IPS-NIHi11 (cell line): ENCODE data around the gene KPNA6.
"Not testable (repeated sequence)": the region's sequence is repeated elsewhere in the genome, so short reads cannot be mapped to it uniquely, and the experiment has no call there.

Experiments
- DNase-seq: peaks from one replicate; pipeline ENCODE4 v3.0.0; 2012; ENCODE audit warnings: mixed read lengths, low spot score

The KPNA6 gene

DNA sequence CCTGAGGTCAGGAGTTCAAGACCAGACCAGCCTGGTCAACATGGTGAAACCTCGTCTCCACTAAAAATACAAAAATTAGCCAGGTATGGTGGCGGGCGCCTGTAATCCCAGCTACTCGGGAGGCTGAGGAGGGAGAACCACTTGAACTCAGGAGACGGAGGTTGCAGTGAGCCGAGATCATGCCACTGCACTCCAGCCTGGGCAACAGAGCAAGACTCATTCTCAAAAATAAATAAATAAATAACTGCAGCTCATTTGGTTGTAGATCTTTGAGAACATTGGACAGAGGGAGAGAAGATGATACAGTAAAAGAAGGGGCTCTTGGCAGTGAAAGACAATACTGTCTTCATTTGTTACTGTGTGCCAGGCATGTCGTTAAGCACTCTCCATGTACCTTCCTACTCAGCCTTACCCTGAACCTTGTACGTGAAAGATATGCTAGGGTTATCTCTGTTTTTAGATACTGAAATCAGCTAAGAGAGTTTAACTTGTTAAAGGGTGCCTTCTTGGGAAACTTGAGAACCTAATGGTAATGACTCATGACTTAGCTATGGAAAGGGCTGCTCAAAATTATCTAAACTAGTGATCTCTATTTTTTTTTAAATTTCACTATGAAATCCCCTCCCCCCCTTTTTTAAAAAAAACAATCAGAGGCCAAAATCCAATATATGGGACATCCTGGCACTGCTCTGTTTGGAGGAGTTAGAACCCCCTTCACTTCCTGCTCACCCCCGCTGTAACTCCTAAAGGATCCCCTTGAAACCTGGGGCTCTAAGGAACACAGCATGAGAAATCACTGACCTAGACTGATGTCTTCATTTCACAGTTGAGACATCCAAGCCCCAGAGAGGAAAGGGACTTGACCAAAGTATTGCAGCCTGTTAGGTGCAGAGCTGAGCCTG lies 6.8 kb upstream of the KPNA6 start:
- DNase-seq: no peak

DNA sequence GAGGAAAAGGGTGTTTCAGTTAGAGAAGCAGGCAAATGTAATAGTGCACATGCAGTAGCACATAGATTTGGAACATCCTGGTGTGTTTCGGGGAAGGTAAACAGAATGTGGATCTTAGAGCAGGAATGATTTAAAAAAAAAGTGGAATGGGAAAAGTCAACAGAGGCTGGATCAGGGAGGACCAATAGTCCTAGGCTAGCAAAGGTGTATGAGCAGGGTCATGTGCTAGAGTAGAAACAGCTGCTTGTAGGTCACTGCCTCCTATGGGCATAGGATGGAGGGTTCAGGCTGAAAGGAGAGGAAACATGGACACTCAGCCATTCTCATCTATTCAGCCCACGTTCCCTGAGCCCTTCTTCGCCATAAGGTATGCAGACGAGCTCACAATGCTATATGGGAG lies 3.7 kb upstream of the KPNA6 start:
- no peak for DNase-seq

DNA sequence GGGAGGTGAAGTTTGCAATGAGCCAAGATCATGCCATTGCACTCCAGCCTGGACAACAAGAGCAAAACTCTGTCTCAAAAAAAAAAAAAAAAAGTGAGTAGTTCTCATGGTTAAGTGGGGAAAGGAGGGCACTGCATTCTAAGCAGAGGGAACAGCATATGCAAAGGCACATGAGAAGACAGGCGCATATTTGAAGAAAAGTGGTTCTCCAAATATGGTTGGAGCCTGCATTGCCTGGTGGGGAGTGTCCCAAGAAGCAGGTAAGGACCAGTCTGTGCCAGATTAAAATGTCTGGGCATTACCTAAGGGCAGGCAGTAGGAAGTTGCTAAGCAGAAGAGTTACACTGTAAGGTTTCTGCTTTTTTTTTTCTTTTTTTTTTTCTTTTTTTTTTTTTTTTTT lies 2.5 kb upstream of the KPNA6 start:
- no peak for DNase-seq

DNA sequence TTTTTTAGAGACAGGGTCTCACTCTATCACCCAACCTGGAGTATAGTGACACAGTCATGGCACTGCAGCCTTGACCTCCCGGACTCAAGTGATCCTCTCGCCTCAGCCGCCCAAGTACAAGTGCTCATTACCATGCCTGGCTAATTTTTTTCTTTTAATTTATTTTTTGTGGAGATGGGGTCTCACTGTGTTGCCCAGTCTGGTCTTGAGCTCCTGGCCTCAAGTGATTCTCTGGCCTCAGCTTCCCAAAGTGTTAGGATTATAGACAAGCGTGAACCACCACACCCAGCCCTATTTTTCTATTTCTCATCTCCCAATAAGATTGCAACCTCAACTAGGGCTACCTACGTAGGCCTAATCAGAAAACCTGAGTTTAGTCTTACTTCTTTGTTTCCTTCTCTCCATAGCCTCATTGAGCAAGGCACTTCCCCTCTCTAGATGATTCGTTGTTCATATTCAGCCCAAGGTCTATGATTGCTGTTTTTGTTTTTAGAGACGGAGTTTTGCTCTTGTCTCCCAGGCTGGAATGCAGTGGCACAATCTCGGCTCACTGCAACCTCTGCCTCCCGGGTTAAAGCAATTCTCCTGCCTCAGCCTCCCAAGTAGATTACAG lies 1.1 kb upstream of the KPNA6 start:
- DNase-seq: no peak

DNA sequence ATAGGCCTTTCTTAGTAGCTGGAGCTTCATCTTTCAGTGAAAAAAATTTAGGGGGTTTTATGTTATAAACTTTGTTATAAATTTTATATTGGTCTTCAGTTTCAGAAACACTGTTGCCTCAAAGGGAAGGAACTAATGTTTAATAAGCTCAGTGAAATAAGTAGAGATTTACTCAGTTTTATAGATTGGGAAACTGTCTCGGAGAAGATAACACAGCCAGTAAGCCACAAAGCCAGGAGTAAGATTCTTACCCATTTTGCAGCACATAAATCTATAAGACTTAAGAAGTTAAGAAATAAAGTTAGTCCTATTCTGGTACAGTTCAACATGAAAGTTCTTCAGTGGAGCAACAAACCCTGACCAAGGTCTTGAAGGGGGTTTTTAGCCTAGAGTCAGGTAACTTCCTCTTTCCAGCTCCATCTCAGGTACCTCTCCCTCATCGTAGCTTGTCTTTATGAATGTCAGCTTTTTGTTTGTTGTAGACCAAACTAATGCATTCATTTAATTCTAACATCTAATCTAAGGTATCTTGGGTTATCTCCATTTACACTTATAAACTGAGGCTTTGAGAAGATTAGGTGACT lies 3.3 kb downstream of the KPNA6 start:
- DNase-seq: no peak

DNA sequence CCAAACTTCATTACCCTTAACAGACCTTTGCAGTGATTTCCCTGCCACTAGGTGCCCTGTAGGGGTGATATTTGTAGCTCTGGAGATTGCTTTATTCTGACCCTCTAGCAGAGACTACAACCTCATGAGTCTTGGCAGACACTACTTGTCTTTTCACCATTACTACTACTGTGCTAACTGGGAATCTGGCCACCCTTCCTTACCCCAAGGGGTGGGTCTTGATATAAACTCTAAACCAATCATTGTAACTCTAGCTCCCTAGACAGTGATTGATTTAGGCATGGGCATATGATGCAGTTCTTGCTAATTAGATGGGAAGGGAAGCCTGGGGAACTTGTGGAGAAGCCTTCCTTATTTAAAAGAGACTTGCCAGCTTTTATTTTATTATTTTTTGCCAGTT lies 3.9 kb downstream of the KPNA6 start:
- DNase-seq: no peak

DNA sequence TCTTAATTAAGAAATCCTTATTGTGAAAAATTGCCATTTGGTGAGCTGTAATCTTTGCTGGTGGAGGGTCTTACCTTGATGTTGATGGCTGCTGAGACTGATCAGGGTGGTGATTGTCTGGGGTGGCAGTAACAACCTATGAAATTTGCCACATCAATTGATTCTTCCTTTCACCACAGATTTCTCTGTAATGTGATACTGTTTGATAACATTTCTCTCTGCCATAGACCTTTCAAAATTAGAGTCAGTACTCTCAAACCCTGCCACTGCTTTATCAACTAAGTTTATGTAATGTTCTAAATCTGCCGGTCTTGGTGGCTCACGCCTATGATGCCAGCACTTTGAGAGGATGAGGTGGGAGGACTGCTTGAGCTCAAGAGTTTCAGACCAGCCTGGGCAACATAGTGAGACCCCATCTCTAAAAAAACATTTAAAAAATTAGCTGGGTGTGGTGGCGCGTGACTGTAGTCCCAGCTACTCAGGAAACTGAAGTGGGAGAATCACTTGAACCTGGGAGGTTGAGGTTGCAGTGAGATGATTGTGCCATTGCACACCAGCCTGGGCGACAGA lies 5.0 kb downstream of the KPNA6 start:
- DNase-seq: no peak

DNA sequence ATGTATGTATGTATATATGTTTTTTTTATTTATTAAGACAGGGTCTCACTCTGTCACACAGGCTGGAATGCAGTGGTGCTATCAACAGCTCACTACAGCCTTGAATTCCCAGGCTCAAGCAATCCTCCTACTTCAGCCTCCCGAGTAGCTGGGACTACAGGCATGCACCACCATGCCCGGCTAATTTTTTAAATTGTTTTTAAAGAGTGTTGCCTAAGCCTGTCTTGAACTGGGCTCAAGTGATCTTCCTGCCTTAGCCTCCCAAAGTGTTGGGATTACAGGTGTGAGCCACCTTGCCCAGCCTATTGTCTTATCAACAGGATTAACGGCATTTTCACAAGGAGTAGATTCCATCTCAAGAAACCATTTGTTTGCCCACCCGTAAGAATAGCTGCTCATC lies 5.6 kb downstream of the KPNA6 start:
- DNase-seq: not testable (repeated sequence)

DNA sequence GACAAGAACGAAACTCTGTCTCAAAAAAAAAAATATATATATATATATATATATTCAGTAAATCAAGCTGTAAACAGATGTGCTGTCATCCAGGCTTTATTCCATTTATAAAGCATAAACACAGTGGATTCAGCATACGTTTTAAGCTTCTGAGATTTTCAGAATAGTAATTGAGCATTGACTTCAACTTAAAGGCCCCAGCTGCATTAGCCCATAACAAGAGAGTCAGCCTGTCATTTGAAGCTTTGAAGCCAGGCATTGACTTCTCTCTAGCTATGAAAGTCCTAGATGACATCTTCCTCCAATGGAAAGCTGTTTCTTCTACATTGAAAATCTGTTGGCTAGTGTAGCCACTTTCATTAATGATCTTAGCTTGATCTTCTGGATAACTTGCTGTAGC lies 6.6 kb downstream of the KPNA6 start:
- DNase-seq: no peak

DNA sequence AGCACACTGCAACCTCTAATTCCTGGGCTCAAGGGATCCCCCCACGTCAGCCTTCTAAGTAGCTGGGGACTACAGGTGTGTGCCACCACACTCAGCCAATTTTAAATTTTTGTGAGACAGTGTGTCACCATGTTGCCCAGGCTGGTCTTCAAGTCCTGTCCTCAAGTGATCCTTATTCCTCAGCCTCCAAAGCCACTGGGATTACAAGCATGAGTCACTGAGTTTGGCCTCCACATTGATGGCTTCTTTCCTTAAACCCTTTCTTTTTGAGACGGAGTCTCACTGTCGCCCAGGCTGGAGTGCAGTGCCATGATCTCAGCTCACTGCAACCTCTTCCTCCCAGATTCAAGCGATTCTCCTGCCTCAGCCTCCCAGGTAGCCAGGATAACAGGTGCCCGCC lies 7.6 kb downstream of the KPNA6 start:
- DNase-seq: no peak

DNA sequence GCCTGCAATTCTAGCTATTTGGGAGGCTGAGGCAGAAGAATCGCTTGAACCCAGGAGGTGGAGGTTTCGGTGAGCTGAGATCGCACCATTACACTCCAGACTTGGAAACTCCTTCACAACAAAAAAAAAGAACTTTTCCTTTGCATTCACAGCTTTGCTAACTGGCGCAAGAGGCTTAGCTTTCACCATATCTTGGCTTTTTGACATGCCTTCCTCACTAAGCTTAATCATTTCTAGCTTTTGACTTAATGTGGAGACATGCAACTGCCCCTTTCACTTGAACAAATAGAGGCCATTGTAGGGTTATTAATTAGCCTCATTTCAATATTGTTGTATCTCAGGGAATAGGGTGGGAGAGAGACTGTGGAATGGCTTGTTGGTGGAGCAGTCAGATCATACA lies 8.7 kb downstream of the KPNA6 start:
- DNase-seq: no peak

DNA sequence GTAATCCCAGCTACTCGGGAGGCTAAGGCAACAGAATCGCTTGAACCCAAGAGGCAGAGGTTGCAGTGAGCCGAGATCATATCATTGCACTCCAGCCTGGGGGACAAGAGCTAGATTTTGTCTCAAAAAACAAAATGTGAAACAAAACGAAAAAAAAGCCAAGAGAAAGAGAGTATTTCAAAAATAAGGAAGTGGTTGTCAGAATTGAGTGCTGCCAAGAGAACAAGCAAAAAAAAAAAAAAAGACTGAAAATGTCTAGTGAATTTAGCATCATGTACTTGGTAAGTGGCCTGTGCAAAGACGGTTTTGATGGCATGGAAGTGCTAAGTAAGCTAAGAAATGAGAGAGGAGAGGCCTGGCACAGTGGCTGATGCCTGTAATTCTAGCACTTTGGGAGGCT lies 14.3 kb downstream of the KPNA6 start:
- no peak for DNase-seq

DNA sequence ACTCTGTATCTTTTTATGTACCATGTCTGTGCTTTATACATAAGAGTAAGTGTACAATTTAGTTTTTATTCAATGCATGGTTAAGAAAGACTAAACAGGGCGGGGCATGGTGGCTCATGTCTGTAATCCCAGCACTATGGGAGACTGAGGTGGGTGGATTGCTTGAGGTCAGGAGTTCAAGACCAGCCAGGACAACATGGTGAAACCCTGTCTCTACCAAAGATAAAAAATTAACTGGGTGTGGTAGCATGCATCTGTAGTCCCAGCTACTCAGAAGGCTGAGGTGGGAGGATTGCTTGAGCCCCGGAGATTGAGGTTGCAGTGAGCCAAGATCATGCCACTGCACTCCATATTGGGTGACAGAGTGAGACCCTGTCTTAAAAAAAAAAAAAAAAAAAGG lies 15.5 kb downstream of the KPNA6 start:
- not testable (repeated sequence) for DNase-seq

DNA sequence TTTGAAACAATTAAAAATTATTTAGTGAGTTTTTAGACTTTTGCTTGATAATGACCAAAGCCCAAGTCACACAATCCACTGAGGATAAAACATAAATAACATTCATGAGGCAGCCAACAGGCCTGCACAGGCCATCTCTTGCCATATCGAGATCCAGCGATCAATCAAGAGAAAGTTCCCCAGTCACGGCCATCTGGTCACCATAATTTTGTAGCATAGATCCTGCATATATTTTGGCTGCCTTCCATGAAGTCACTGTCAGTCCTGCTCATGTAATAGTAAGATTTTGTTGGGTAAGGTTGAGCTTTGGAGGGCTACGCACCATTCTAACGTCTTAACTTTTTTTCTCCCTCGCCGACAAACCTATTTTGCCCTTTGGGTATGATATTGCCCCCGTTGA lies 17.5 kb downstream of the KPNA6 start:
- DNase-seq: no peak

DNA sequence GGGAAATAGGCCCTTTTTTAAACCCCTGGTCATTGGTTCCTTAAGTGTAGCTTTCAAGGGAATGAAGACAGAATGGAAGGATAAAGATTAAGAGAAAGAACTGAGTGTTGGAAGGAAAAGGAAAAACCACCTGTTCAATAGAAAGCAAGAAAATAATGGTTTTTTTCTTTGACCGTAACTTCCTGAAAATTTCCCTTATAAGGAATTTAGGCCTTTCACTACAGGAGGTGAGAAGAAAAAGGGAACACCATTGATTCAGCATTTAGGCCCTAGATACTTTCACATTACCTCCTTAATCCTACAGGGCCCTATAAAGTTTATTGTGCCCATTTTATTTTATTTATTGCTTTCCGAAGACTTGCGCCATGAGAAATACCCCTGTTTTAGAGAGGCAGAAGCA lies 18.9 kb downstream of the KPNA6 start:
- DNase-seq: no peak

DNA sequence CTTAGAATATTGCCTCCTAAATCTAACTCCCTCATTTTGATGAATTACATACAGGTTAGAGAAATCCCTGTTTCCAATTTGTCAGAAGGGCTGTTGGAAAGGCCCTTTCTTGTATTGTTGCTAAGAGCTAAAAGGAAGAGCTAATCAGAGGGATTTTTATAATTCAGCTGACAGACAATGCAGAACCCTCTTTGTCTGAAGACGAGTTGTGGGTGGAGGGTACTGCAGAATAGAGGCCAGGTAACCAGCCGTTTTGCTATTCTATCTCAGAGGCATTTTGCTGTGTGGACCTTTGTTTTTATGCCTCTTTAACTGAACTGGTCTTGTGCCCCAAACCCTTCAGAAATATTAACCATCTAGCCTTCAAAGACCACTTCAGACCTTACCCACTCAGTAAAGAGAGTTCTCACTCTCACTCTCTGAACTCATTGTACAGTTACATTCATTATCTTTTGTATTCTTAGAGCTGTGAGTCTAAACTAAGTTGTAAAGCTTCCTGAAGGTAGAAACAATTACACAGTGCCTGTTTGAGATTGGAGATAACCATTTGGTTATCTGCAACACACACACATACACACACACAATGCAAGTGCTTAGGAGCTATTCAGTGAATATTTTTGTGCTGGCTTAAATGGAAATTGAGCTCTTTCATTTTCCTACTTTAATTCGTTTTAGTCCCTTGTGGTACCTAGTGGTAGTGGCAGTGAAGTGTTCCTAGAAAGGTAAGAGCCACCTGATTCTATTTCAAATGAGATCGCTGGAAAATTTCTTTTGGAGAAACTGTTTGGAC lies 19.7 kb downstream of the KPNA6 start:
- no peak for DNase-seq

DNA sequence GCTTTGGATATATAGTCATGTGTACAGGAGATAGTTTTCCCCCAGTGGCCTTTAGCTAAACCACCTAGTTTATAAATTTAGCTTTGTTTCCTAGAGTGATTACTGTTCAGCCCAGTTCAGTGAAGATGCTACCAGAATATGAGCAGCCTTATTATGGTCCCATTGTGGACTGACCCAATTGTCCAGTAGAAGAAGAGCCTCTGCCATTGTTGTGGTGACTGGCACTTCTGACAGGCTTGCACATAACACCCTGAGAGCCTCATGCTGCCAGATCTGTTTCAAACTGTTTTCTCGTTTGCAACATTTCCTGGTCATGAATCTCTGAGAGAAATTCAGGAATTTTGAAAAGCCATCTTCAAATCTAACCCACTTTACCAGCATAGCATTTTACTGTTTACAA lies 20.6 kb downstream of the KPNA6 start:
- no peak for DNase-seq

DNA sequence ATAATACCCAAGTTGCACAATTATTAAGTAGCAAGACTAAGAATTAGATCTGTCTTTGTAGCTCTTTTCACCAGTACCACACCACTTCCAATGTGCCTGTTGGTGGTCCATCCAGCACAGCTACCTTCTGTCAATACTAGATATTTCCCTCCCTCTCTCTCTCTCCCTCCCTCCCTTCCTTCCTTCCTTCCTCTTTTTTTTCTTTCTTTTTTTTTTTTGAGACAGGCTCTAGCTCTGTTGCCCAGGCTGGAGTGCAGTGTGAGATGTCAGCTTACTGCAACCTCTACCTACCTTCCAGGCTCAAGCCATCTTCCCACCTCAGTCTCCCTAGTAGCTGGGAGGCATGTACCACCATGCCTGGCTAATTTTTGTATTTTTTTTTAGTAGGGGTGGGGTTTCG lies 21.1 kb downstream of the KPNA6 start:
- DNase-seq: no peak

DNA sequence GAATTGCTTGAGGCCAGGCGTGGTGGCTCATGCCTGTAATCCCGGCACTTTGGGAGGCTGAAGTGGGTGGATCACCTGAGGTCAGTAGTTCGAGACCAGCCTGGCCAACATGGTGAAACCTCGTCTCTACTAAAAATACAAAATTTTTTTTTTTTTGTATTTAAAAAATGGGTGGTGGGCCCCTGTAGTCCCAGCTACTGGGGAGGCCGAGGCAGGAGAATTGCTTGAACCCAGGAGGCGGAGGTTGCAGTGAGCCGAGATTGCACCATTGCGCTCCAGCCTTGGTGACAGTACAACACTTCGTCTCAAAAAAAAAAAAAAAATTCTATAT lies 26.1 kb downstream of the KPNA6 start:
- DNase-seq: not testable (repeated sequence)

DNA sequence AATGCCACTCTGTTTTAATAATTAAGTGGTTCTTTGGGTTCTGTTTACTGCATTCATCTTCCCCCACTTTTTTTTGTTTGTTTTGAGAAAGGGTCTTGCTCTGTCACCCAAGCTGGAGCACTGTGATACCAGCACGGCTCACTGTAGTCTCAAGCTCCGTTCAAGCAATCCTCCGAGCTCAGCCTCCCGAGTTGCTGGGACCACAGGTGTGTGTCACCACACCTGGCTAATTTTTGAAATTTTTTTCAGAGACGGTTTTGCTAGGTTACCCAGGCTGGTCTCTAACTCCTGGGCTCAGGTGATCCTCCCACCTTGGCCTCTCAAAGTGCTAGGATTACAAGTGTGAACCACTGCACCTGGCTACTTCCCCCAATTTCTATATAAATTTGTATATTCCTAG lies 29.3 kb downstream of the KPNA6 start:
- no peak for DNase-seq

DNA sequence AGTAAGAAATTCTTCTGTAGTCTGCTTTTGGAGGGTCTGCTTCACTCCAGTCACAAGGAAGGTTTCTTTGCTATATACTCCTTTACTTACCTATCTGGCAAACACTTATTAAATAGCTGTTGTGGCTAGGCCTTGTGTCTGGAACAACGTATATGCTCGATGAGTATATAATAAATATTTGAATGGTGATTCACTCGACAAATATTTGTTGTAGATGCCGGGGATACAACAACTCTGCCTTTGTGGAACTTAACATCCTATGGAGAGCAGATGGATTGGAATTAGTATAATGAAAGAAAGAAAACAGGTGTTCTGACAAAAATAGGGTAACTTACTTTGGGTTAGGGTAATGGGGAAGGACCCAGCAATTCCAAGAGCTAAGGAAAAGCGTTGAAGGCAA lies 31.1 kb downstream of the KPNA6 start:
- no peak for DNase-seq
